Prostate gland (tissue), 2 donors: ENCODE results near the gene TLE1. TPM values are rescaled to one million over a fixed set of nuclear protein-coding genes. Genes with fewer than 3 reads are reported as not detected.
A peak's percentile ranks its signal among the peaks of the same experiment; 100 is the strongest.

Experiments used
- DNase-seq: peaks from one replicate; pipeline ENCODE4 v3.0.0-alpha.2; 2019; ENCODE audit warnings: low spot score
- H3K27ac ChIP-seq, 2 donors: fragments of 200-600 bp; sonication (generic); 2 replicates each; pipeline ENCODE4 v1.5.1; 2017 to 2019
- H3K27me3 ChIP-seq: fragments of 200-600 bp; sonication (generic); replicated peaks from 2 replicates; pipeline ENCODE4 v1.5.1; 2019; ENCODE audit not compliant: insufficient read depth
- H3K36me3 ChIP-seq, 2 donors: fragments of 200-600 bp; sonication (generic); 1 replicate in 1 of 2; 2 replicates in 1 of 2; pipeline versions ENCODE4 v1.5.1 to v1.8.1; 2017 to 2019
- H3K4me1 ChIP-seq: fragments of 200-600 bp; sonication (generic); replicated peaks from 2 replicates; pipeline ENCODE4 v1.5.1; 2019
- H3K4me3 ChIP-seq, 2 donors: fragments of 200-600 bp; sonication (generic); 2 replicates each; pipeline ENCODE4 v1.5.1; 2017 to 2019
- H3K9me3 ChIP-seq: fragments of 200-600 bp; sonication (generic); 2 replicates; pipeline ENCODE4 v1.5.1; 2017
- POLR2A ChIP-seq: fragments of 450-650 bp; IDR thresholded peaks from one replicate; pipeline ENCODE4 v1.6.1; 2016; ENCODE audit warnings: antibody characterized with exemption, mild to moderate bottlenecking
- POLR2AphosphoS5 ChIP-seq: sonication (generic); formaldehyde crosslinking; IDR thresholded peaks from one replicate; pipeline ENCODE4 v1.6.1; 2017; ENCODE audit warnings: antibody characterized with exemption
- WGBS: methylation state at CpG from one replicate; pipeline ENCODE4 v1.1.5; 2018; 5-methylcytosine and 5-hydroxymethylcytosine counted together
- intact Hi-C: fragments of 100-400 bp; cut with DNase I; formaldehyde crosslinking; loops from one replicate; pipeline ENCODE4 v1.14.2; 2022
- total RNA-seq, 2 donors: library from RNA; depleted of rRNA; stranded (reverse); fragments of >200 nt; gene quantifications; one replicate each; pipeline ENCODE4 v1.1.0, GENCODE V29; 2016
- TF ChIP-seq, protein P1 (sequence below), 4 experiments: fragments of 200-600 bp in 2 of 4; fragments of 450-650 bp in 2 of 4; sonication (generic) in 2 of 4; IDR thresholded peaks; 1 replicate in 3 of 4; 2 replicates in 1 of 4; pipeline ENCODE4 v1.5.1; 2016 to 2019; ENCODE audit warnings: antibody characterized with exemption in 4 of 4, mild to moderate bottlenecking in 2 of 4, moderate library complexity in 2 of 4

TLE1 gene
- total RNA-seq, 2 donors from 2014 or later, result 61.0 to 89.5 TPM

GRCh38 chr9:81626511-81626910 is 62.8 kb downstream of the TLE1 start:
- intact Hi-C loops, result no loop called here
- H3K27ac ChIP-seq, result no peak overlapping the region
- 82% methylated on average over 4 of the region's 4 CpGs for WGBS
- no peaks in the 10 kb centered on the region for H3K27me3 ChIP-seq
- no peak for DNase-seq
- H3K4me3 ChIP-seq, result no peak overlapping the region
- H3K36me3 ChIP-seq, result no peaks in the 10 kb centered on the region
- peaks cover 7% of the 10 kb centered on the region for H3K4me1 ChIP-seq
- TF ChIP-seq POLR2A (no peak), POLR2AphosphoS5 (no peak)
- TF ChIP-seq, protein P1, sequence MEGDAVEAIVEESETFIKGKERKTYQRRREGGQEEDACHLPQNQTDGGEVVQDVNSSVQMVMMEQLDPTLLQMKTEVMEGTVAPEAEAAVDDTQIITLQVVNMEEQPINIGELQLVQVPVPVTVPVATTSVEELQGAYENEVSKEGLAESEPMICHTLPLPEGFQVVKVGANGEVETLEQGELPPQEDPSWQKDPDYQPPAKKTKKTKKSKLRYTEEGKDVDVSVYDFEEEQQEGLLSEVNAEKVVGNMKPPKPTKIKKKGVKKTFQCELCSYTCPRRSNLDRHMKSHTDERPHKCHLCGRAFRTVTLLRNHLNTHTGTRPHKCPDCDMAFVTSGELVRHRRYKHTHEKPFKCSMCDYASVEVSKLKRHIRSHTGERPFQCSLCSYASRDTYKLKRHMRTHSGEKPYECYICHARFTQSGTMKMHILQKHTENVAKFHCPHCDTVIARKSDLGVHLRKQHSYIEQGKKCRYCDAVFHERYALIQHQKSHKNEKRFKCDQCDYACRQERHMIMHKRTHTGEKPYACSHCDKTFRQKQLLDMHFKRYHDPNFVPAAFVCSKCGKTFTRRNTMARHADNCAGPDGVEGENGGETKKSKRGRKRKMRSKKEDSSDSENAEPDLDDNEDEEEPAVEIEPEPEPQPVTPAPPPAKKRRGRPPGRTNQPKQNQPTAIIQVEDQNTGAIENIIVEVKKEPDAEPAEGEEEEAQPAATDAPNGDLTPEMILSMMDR (IDR thresholded peaks at IDR 0.05), result no peak
- no peaks in the 10 kb centered on the region for H3K9me3 ChIP-seq

DNA sequence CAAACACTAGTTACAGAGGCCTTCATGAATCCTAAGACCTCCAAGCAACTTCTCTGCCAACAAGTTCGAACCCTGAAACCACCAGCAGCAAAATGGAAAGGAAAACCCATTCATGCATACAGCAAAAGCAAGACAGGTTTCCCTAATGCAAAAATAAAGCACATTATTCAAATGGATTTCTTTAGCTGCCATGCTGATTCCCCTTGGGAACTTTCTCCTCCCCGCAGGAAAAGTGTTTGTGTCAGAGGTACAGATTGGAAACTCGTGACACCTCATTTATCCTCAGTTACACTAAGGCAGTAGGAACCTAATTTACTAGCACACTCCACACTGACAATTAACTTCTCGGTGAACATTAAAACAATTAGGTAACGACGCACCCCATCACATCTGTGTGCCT is 63.4 kb downstream of the TLE1 start:
- intact Hi-C loops, result no loop called here
- H3K4me1 ChIP-seq, result peaks cover 7% of the 10 kb centered on the region
- H3K9me3 ChIP-seq, result no peaks in the 10 kb centered on the region
- no peaks in the 10 kb centered on the region for H3K27me3 ChIP-seq
- TF ChIP-seq POLR2AphosphoS5, result no peak
- no peak overlapping the region for H3K4me3 ChIP-seq
- 95% methylated on average over 6 of the region's 6 CpGs for WGBS
- H3K27ac ChIP-seq, result no peak overlapping the region
- no peak for DNase-seq
- H3K36me3 ChIP-seq, result no peaks in the 10 kb centered on the region

GRCh38 chr9:81623778-81624177 is 65.6 kb downstream of the TLE1 start:
- no peak for TF ChIP-seq POLR2AphosphoS5
- TF ChIP-seq, protein P1 (IDR thresholded peaks at IDR 0.05), result no peak
- no peak for TF ChIP-seq POLR2A
- WGBS, result 90% methylated on average over 3 of the region's 3 CpGs
- DNase-seq, result no peak
- Histone ChIP-seq H3K4me1 (no peaks in the 10 kb centered on the region), H3K27me3 (no peaks in the 10 kb centered on the region), H3K4me3 (no peak overlapping the region), H3K27ac (no peak overlapping the region), H3K36me3 (no peaks in the 10 kb centered on the region), H3K9me3 (no peaks in the 10 kb centered on the region)
- intact Hi-C loops, result no loop called here

DNA sequence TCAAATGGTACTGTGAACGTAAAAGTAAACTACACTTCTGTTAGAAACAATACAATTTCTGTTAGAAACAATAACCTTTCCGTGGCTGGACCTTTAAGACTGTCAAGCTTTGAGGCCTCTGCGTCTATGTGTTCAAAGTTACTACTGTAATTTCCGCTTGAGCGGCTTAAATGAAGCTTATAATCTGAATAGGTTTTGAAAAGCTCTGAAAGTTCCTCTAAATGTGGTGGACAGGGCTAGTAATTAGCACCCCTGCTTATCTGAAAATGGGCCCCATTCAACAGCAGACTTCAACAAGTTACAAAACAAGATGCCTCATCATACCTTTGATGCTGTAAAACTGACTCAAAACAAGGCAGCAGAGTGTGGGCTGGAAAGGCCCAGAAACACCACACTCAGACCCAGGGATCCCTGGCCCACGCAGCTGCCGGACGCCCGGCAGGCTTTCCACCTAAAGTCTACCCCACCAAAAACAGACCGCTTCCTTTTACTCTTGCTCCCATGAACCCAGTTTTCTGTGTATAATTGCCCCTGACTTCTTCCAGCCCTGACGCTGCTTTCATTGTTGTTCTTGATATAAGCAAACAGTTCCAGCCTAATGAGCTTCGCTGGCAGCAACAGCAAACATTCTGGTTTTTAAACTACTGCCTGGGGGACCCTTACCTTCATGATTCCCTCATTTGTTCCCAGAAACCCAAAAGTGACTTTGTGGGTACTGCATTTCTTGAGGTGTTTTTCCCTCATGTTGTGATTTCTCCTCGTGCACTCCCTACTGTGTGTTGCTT is 66.7 kb downstream of the TLE1 start:
- intact Hi-C loops, result no loop called here
- Histone ChIP-seq H3K27ac (no peak overlapping the region), H3K27me3 (no peaks in the 10 kb centered on the region), H3K9me3 (no peaks in the 10 kb centered on the region), H3K36me3 (no peaks in the 10 kb centered on the region), H3K4me3 (no peak overlapping the region), H3K4me1 (no peaks in the 10 kb centered on the region)
- peak; percentile 29 for DNase-seq
- WGBS, result 79% methylated on average over 13 of the region's 13 CpGs
- TF ChIP-seq, protein P1 (IDR thresholded peaks at IDR 0.05), result no peak
- TF ChIP-seq POLR2A, result no peak
- no peak for TF ChIP-seq POLR2AphosphoS5

DNA sequence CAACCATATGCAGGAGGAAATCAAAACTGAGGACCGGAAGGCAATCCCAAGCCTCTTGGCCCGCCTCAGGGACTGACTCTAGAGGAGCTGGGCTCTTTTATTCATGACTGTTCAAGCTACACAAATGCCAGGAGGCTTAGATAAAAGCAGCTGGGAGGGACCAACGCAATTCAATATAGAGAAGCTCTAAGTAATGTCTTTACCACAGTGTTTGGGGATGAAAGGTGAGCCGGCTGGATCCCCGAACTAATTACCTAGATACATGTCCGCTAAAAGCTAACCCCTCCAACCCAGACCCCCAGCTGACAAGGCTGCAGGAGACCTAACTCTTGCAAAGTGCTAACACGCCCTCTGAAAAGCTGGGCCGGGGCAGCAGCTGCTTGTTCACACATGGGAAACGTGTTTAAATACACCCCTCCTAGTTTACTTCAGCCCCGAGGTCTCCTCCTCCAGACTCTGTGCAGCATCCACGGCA is 67.5 kb downstream of the TLE1 start:
- Histone ChIP-seq H3K27ac (no peak overlapping the region), H3K36me3 (no peaks in the 10 kb centered on the region), H3K9me3 (no peaks in the 10 kb centered on the region), H3K4me1 (no peaks in the 10 kb centered on the region), H3K4me3 (no peak overlapping the region), H3K27me3 (no peaks in the 10 kb centered on the region)
- TF ChIP-seq POLR2A (no peak), POLR2AphosphoS5 (no peak)
- TF ChIP-seq, protein P1 (IDR thresholded peaks at IDR 0.05), result no peak
- DNase-seq, result no peak
- WGBS, result 79% methylated on average over 11 of the region's 11 CpGs
- intact Hi-C loops, result no loop called here
